Measurements from ENCODE around the gene ABLIM2.

Gene ABLIM2

DNA sequence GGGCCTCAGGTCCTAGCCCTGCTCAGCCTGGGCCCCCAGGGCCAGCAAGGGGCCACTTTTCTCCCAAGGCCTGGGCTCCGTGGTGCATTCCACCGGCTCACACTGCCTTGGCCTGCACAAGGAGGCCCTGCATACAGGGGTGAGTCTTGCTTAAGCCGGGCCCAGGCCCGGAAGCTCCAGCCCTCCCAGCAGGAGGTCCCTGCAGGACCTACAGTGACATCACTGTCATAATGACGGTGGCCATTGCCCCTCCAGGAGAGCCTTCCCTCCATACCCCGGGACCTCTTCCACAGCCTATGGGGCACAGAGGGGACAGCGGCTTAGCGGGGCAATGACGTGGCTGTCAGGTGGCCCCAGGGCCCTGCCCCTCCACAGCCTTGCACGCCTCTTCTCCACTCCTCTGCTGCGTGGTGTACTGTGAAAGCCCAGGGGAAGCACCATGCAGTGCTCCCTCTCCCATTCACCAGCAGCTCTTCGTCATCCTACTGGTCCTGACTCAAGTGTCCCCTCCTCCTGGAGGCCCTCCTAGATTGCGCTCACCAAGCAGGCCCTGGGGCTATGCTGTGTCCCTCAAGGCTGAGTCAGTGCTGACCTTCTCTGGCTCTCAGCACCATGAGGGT lies 186.6 kb downstream of the ABLIM2 start:
- no peak for ATAC-seq

DNA sequence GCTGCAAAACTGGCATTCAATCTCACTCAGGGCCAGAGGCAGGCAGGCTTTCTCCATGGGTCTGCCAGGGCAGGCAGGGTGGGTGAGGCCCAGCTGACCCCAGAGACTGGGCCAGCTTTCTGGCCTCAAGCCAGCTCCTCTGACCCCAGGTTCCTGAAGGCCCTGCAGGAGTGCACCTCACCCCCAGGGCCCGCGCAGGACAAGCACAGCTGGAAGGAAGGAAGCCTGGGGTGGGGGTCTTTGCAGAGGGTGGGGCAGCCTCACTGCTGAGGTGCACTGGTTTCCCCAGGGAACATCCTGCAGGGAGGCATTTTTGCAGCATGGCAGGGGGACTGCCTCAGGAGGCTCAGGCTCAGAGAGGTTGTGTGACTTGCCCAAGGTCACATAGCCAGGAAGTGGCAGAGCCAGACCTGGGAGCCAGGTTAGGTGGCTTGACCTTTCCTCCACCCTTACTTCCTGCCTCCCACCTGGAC lies 187.4 kb downstream of the ABLIM2 start:
- no peak for ATAC-seq

DNA sequence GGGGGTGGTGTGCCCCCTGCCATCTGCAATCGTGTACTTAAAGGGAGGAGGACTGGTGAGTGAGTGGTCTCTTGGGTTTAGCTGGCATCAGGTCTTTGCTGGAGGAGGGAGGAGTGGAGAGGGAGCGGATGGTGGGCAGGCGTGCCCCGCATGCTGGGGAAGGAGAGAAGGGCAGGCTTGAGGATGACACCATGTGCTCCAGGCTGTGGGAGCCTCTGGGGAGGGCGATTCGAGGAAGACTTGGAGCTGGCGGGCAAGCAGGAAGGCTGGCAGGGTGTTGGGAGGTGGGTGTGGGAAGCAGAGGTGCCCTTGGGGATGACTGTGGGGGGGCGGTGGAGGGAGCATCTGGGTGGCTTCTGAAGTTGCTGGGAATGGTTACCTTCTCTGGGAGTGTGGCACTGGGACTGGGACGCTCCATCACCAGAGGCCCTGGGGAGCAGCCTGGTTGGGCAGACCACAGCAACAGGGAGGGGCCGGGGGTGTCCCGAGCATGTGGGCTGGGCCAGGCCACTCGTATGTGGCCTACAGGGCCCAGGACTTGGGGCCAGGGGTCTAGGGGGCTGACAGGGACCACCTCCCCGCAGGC lies 188.2 kb downstream of the ABLIM2 start:
- no peak for ATAC-seq

DNA sequence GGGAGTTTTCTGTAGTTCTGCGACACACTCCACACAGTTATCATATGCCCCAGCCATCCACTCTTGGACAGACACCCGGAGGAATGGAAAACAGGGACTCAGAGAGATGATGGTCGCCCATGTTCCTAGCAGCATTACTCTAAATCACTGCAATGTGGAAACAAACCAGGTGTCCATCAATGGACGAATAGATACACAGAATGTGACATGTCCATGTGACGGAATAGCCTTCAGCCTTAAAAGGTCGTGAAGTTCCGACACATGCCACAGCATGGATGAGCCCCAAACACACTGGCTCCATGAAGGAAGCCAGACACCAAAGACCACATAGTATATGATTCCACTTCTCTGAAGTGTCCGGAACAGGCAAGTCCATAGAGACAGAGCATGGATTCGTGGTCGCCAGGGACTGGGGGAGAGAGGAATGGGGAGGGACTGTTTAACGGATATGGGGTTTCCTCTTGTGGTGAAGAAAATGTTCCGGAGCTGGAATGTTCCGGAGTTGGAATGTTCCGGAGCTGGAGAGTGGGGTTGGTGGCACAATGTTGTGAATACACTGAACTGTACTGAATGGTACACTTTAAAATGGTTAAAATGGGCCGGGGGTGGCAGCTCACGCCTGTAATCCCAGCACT lies 190.2 kb downstream of the ABLIM2 start:
- no peak for ATAC-seq

- ATAC-seq, result no peak
Observed at GRCh38 chr4:7967501-7968261, 190.9 kb downstream of the ABLIM2 start.

DNA sequence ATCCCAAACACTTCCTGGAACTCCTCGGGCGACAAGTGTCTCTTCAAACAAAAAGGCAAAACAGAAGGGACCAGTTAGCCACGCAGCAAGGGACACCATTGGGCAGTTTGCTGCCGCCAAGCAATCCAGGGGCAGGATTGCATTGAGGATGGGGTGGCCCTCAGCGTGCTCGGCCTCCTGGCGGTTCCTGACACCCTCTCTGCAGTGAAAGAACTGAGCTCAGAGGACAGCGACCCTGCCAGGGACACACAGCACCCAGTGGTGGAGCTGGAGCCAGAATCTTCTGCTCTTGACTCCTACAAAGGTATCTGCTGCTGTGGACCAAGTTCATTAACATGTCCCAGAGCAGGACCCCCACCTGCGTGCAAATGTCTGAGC lies 191.6 kb downstream of the ABLIM2 start:
- no peak for ATAC-seq

- ATAC-seq, result no peak
Observed at GRCh38 chr4:7966281-7967062, 192.1 kb downstream of the ABLIM2 start.

- ATAC-seq, result peak in 1 of 2 donors; percentile 15
Observed at GRCh38 chr4:7964890-7965662, 193.5 kb downstream of the ABLIM2 start.

DNA sequence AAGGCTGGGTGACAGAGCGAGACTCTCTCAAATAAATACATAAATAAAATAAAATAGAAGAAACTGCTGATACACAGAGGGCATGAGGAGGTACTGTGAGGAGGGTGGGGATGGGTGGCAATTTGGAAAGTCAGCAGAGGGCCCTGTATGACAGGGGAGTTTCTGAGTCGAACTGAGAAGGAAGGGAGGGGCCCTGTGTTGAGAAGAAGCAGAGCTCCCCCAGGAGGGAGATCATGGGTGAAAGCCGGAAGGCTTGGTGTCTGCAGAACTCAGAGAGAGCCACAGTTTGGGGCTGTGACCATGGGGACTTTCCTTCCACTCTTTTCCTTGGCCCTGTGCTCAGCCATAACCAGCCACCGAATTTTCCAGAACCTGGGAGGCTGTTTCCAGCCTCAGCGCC lies 194.2 kb downstream of the ABLIM2 start:
- ATAC-seq, result peak; percentile 30 to 38

DNA sequence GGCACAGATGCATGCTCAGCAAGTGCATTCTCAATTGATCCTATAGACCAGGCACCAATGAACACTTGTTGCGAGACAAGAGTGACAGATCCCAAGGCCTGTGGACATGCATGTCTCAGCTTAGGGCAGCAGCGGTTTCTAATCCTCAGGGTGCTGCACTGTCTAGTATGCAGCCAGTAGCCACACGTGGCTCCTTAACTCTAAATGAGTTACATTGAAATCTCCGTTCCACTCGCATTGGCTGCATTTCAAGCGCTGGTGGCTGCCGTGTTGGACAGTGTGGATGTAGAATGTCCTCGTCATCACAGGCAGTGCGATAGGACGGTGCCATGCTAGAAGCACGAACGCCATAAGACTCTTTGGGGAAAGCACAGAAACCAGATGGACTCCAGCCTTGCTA lies 194.9 kb downstream of the ABLIM2 start:
- no peak for ATAC-seq

DNA sequence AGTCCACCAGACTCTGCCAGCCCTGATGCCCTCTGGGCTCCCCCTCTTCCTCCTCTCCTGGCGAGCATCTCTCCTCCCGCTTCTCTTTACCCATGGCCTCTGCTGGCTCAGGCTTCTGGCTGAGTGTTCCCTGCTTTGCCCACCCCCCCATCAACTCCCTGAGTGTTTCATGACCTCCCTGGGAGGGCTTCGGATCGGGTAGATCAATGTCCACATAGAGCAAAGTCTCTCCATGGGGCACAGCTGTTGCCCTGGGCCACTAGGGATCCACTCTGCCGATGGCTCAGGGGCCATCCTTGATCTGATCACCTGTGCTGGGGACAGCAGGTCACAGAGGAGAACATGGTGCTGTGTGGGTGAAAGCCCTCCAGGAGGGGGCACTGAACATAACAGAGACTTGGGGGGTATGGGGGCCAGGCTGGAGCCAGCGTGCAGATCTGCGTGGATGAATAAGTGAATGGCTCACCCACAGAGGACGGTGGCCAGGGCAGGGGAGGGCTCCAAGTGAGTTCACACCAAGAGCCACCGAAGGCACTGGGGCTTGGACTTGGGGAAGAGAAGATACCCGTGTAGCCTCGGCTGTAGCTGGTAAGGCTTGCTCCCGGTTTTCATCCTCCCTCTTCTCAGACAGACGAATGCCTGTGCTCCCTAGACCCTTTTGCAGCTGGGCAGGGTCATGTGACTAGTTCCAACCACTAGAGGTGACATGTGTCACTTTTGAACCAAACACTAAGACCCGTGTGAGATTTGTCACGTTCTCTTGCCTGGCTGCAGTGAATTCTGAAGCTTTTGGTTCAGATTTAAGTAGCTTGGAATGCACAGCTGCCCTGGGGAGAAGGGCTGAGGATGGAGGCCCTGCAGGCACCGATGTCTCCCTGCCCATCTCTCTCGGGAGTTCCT lies 195.8 kb downstream of the ABLIM2 start:
- ATAC-seq, result no peak

DNA sequence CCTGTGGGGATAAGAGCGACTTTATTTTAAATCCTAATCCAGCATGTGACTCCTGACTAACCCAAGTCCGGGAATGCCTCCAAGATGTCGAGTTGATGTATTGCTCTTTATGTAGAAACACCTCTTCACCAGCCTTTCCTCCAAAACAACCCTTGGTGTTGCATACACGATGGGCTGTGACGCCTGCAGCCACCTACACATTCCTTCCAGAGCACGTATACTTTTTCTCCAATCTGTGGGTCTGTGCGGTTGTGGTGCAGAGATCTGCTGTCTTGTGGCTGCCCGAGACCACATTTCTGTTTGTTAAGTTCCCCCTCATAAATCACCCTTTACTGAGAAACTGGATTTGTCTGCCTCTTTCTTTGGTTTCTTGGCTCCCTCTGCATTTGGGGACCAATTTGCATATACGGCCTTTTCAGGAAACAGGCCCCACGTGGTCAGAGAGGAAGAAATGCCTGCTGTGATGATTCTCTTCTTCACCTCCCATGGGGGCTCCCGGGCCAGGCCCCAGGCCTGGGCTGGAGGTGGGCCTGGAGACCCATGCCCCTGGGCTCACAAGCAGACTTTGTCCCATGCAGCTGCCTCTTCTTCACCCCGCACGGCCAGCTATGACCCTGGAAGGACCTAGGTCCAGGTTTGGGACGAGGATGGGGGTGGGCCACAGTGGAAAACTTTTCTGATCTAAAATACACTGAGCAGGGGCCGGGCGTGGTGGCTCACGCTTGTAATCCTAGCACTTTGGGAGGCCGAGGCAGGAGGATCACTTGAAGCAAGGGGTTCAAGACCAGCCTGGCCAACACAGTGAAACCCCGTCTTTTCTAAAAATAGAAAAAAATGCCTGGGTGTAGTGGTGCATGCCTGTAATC lies 197.6 kb downstream of the ABLIM2 start:
- ATAC-seq, result peak; percentile 57 to 76

DNA sequence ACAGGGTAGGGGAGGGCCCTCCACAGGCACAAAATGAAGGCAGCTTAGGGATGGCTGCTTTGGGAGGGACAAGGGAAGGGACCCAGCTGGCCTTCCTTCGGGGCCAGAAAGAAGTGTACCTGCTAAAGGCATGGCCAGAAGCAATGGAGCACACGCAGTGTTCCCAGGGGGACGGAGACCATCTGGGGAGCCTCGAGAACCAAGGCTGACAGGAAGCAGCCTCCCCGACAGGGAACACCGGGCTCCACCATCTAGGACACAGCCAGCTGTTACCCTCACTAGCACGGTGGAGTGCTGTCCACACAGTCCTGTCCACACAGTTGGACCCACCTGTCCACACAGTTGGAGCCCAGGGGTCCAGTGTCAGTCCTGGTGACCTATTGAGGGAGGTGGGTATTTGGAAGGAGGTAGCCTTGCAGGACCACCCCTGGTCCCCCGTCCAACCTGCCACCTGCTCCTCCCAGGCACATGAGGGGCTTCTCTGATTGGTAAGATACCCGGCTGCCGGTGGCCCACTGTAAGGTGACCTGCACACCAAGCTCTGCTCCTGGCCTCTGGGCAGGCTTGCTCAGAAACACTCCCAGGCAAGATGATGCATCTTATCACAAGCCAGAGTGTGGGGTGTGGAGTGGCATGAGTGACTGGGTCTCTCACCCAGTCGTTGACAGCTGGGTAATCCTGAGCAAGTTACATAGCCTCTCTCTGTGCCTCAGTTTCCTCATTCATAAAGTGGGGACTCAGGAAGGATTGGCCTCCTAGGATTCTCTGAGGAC lies 198.4 kb downstream of the ABLIM2 start:
- no peak for ATAC-seq

DNA sequence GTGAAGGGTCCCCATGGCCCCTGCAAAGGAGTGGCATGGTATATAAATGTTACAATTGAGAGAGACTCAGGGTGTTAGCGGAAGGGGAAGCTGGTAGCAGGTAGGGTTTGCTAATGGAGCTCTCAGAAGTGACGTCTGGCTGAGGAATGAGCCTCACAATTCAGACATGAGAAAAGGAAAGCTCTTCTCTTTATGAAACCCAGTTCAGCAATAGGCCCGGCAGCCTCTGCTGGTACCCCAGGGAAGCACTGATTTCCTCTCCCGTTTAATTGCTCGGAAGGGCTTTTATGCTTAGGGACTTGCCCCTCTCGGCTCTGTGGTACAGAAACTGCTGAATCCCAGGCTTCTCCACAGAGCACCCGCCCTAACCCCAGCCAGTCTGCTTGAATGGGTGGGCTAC lies 199.5 kb downstream of the ABLIM2 start:
- ATAC-seq, result no peak

DNA sequence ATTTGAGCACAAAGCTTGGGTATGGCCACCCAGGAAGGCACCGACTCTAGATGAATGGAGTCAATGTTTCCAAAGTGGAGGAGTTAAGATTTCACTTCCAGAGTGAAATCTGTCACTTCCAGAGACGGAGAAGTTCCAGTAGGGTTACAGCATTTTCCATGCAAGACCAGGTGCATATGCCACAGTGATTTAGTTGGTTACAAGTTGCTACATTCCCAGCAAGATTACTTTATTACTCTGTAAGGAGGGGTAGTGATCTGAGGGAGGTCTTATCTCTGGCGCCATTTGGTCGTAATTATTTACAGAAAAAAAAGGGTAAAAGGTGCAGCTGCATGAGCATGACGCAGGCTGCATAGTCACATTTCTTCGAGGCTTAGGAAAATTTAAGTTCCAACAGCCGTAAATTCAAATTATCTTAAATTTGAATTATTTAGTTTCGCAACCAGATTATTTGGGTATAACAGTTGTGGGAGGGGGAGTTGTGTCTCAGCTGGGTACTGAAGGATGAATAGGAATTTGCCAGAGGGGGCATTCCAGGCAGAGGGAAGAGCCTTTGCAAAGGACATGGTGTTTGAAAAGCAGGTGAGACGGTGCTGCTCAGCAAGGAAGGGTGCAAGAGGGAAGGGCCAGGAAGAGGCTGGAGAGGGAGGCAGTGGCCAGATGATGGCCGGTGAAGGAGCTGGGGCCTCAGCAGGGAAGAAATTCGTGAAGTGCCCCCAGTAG lies 201.5 kb downstream of the ABLIM2 start:
- ATAC-seq, result no peak

DNA sequence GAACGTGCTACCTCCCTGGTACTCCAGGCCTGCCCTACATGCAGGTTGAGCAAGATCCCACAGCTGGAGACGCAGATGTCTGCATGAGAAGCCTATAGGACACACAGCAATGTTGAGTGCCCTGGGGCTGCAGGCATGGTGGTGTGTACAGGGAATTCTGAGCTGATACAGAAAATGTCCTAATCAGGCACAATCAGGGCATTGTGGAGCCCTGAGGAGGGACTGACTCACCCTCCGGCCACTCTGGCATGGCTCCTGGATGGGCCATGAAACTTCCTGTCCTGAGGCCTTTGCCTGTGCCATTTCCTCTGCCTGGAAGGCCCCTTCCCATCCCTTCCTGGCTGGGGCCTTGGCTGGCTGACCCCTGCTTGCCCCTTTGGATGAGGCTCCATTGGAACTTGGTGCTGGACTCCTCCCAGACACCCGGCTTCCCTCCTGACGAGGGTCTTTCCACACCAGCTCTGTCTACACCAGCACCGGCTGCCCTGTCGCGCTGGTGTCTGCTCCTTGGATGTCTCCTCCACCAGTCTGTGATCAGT lies 202.3 kb downstream of the ABLIM2 start:
- no peak for ATAC-seq

- ATAC-seq, result no peak
Observed at GRCh38 chr4:7955393-7955792, 203.2 kb downstream of the ABLIM2 start.

DNA sequence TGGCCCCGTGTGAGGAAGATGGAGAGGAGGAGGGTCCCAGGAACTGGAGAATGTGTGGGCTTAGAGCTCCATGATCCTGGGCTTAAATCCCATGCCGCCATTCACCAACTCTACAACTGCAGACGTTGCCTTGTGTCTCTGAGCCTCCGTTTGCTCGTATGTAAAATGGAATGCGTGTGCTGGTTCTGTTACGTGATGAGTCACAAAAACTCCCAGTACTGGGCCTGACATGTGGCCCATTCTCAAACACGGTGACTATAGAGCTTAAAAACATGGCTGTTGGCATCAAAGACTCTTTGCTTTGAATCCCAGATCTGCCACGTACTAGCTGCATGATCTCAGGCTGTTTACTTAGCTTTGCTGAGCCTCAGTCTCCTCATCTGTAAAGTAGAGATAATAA lies 206.0 kb downstream of the ABLIM2 start:
- ATAC-seq, result no peak
